GM23338 (cell line): ENCODE results near the gene ZDHHC5. TPM values are rescaled to one million over a fixed set of nuclear protein-coding genes. Genes with fewer than 3 reads are reported as not detected.

ENCODE experiments used
- ATAC-seq: fragments of 200-7000 bp; cut with Tn5 transposase; 3 replicates; pipeline ENCODE4 v1.9.1; 2020
- DNase-seq: peaks from one replicate; pipeline ENCODE4 v3.0.0-alpha.2; 2015; ENCODE audit warnings: low spot score
- H2AFZ ChIP-seq: fragments of 200-600 bp; sonication (generic); 2 replicates; pipeline ENCODE4 v1.8.0; 2016; ENCODE audit warnings: antibody characterized with exemption, mild to moderate bottlenecking, moderate library complexity
- H3F3A ChIP-seq: fragments of 200-600 bp; sonication (generic); replicated peaks from 2 replicates; pipeline ENCODE4 v1.8.0; 2017; ENCODE audit warnings: antibody characterized with exemption, mixed run types, low read depth
- H3K27ac ChIP-seq: fragments of 200-600 bp; sonication (generic); 2 replicates; pipeline ENCODE4 v1.6.1; 2016; ENCODE audit warnings: low read depth
- H3K27me3 ChIP-seq: fragments of 200-600 bp; sonication (generic); 2 replicates; pipeline ENCODE4 v1.8.0; 2016; ENCODE audit warnings: mild to moderate bottlenecking, mixed run types, moderate library complexity; ENCODE audit not compliant: insufficient read depth
- H3K36me3 ChIP-seq: fragments of 200-600 bp; sonication (generic); 2 replicates; pipeline ENCODE4 v1.8.0; 2016; ENCODE audit warnings: mild to moderate bottlenecking; ENCODE audit not compliant: insufficient read depth
- H3K4me1 ChIP-seq: fragments of 200-600 bp; sonication (generic); 2 replicates; pipeline ENCODE4 v1.8.0; 2016; ENCODE audit warnings: mild to moderate bottlenecking, moderate library complexity; ENCODE audit not compliant: insufficient read depth
- H3K4me2 ChIP-seq: fragments of 200-600 bp; sonication (generic); 2 replicates; pipeline ENCODE4 v1.7.1; 2017; ENCODE audit warnings: mixed run types
- H3K4me3 ChIP-seq: fragments of 200-600 bp; sonication (generic); 2 replicates; pipeline ENCODE4 v1.6.1; 2016; ENCODE audit warnings: mixed run types
- H3K79me2 ChIP-seq: fragments of 200-600 bp; sonication (generic); replicated peaks from 2 replicates; pipeline ENCODE4 v1.8.0; 2017; ENCODE audit warnings: mild to moderate bottlenecking; ENCODE audit not compliant: insufficient read depth
- H3K9me2 ChIP-seq: fragments of 200-600 bp; sonication (generic); 2 replicates; pipeline ENCODE4 v1.8.0; 2017; ENCODE audit not compliant: insufficient read depth
- H4K20me1 ChIP-seq: fragments of 200-600 bp; sonication (generic); replicated peaks from 2 replicates; pipeline ENCODE4 v1.8.0; 2017; ENCODE audit warnings: mild to moderate bottlenecking; ENCODE audit not compliant: insufficient read depth
- H3K27ac Mint-ChIP-seq: 2 replicates; pipeline ENCODE4 v1.8.0; 2020; ENCODE audit warnings: inconsistent platforms, mild to moderate bottlenecking, moderate library complexity, mixed read lengths
- H3K27me3 Mint-ChIP-seq: 3 replicates; pipeline ENCODE4 v1.8.0; 2022; ENCODE audit warnings: low read depth, mild to moderate bottlenecking, moderate library complexity, mixed read lengths, inconsistent platforms; ENCODE audit not compliant: insufficient read depth, poor library complexity
- H3K36me3 Mint-ChIP-seq: 3 replicates; pipeline ENCODE4 v1.8.0; 2021; ENCODE audit warnings: low read depth, mild to moderate bottlenecking, inconsistent platforms, moderate library complexity, mixed read lengths
- H3K4me1 Mint-ChIP-seq: 3 replicates; pipeline ENCODE4 v1.8.0; 2020; ENCODE audit warnings: mild to moderate bottlenecking, inconsistent platforms, mixed read lengths
- H3K4me3 Mint-ChIP-seq: 3 replicates; pipeline ENCODE4 v1.8.0; 2021; ENCODE audit warnings: moderate library complexity, mild to moderate bottlenecking, inconsistent platforms, mixed read lengths
- H3K9me3 Mint-ChIP-seq: 3 replicates; pipeline ENCODE4 v1.8.0; 2020; ENCODE audit warnings: moderate library complexity, mild to moderate bottlenecking, inconsistent platforms, mixed read lengths
- CTCF ChIP-seq, 2 experiments: fragments of 200-600 bp in 1 of 2; sonication (generic) in 1 of 2; conservative IDR thresholded peaks; 2 replicates each; pipeline versions ENCODE4 v1.5.1 to v1.6.1; 2016 to 2017; ENCODE audit warnings: antibody characterized with exemption in 2 of 2, low read depth in 2 of 2, mild to moderate bottlenecking in 2 of 2, moderate library complexity in 1 of 2
- EZH2 ChIP-seq: fragments of 200-600 bp; sonication (generic); IDR thresholded peaks from one replicate; pipeline ENCODE4 v1.8.0; 2017; ENCODE audit warnings: antibody characterized with exemption, mild to moderate bottlenecking, low read depth; ENCODE audit not compliant: unreplicated experiment
- EZH2phosphoT487 ChIP-seq: fragments of 200-600 bp; sonication (generic); IDR thresholded peaks from one replicate; pipeline ENCODE4 v1.8.1; 2018; ENCODE audit warnings: antibody characterized with exemption; ENCODE audit not compliant: unreplicated experiment
- POLR2AphosphoS5 ChIP-seq: IDR thresholded peaks from 2 replicates; pipeline ENCODE4 v1.6.1; 2016; ENCODE audit warnings: antibody characterized with exemption, low read depth
- REST ChIP-seq: IDR thresholded peaks from one replicate; pipeline ENCODE4 v1.6.1; 2018; ENCODE audit warnings: antibody characterized with exemption; ENCODE audit not compliant: unreplicated experiment
- microRNA counts: library from miRNA; unstranded; fragments of <30 nt; microRNA quantifications from one replicate; lab custom pipeline; 2017
- microRNA-seq: library from miRNA; unstranded; fragments of <30 nt; microRNA quantifications from one replicate; pipeline ENCODE4, GENCODE V29; 2017
- polyA plus RNA-seq: library from polyadenylated mRNA; unstranded; fragments of >200 nt; fragmentation: Nextera tagmentation; extraction: Ambion mirVana; gene quantifications from 2 replicates; pipeline ENCODE4 v1.2.1, GENCODE V29; 2016
- small RNA-seq: library from RNA; depleted of rRNA; stranded (forward); fragments of <200 nt; gene quantifications from one replicate; pipeline ENCODE3, GENCODE V24; 2014; ENCODE audit warnings: low replicate concordance
- total RNA-seq: library from RNA; depleted of rRNA; stranded (reverse); fragments of >200 nt; shearing (Covaris generic); gene quantifications from 2 replicates; pipeline ENCODE4 v1.2.3, GENCODE V29; 2014; rRNA removed

ZDHHC5 gene
- total and polyA plus RNA-seq, 2 experiments from 2014 or later: 16.9 to 42.3 TPM

- Histone ChIP-seq H3K4me3 (no peak overlapping the region), H3K79me2 (peaks cover 21% of the 10 kb centered on the region), H3K9me2 (no peaks in the 10 kb centered on the region), H4K20me1 (no peaks in the 10 kb centered on the region), H3K27ac (0 out of 2 replicates have a peak overlapping the region, but pooled peaks have one; percentile 19), H3K4me2 (no peak overlapping the region), H3K4me1 (peaks cover 9% of the 10 kb centered on the region), H2AFZ (no peak overlapping the region), H3K27me3 (no peaks in the 10 kb centered on the region), H3F3A (peaks cover 20% of the 10 kb centered on the region; the same call in 1 of the 2 replicates), H3K36me3 (peaks cover 14% of the 10 kb centered on the region)
- Mint-ChIP-seq H3K36me3 (peaks cover 42% of the 10 kb centered on the region), H3K4me3 (no peak overlapping the region), H3K9me3 (no peaks in the 10 kb centered on the region), H3K27ac (peak overlapping the region; percentile 37; the same call in 1 of the 2 replicates), H3K27me3 (peaks cover 20% of the 10 kb centered on the region), H3K4me1 (peaks cover 15% of the 10 kb centered on the region)
- DNase-seq (no peak), ATAC-seq (no peak)
- TF ChIP-seq REST: no peak
These were observed 77.3 kb downstream of the ZDHHC5 start for GRCh38 chr11:57745206-57745605.

- Histone ChIP-seq H3K27me3 (no peaks in the 10 kb centered on the region), H3K4me1 (peaks cover 5% of the 10 kb centered on the region), H3K79me2 (peaks cover 18% of the 10 kb centered on the region), H4K20me1 (no peaks in the 10 kb centered on the region), H3K9me2 (no peaks in the 10 kb centered on the region), H3K4me3 (no peak overlapping the region), H3K4me2 (no peak overlapping the region), H3K36me3 (peaks cover 14% of the 10 kb centered on the region), H3K27ac (0 out of 2 replicates have a peak overlapping the region, but pooled peaks have one; percentile 15), H3F3A (peaks cover 12% of the 10 kb centered on the region; the same call in 1 of the 2 replicates), H2AFZ (no peak overlapping the region)
- no peaks in the 10 kb centered on the region for H3K9me3 Mint-ChIP-seq
- ATAC-seq (no peak), DNase-seq (no peak)
- H3K4me3 Mint-ChIP-seq: no peak overlapping the region; the same call in 2 of the 3 replicates
- peaks cover 35% of the 10 kb centered on the region for H3K36me3 Mint-ChIP-seq
- H3K4me1 Mint-ChIP-seq: peaks cover 15% of the 10 kb centered on the region
- H3K27me3 Mint-ChIP-seq: peaks cover 11% of the 10 kb centered on the region
- H3K27ac Mint-ChIP-seq: peak overlapping the region; percentile 39; the same call in 1 of the 2 replicates
- TF ChIP-seq EZH2phosphoT487 (no peak), CTCF (conservative IDR thresholded peaks at IDR 0.05; ENCODE audit: low read depth in 2 of 2) (no peak), POLR2AphosphoS5 (no peak), EZH2 (no peak)
These were observed 79.0 kb downstream of the ZDHHC5 start for GRCh38 chr11:57746920-57747319.

MicroRNAs within 50 kb of the gene (microRNA counts, 767-probe panel; counts per million panel counts)
- 14,519 counts per million, percentile 94 among the panel's probes with 10 or more counts for microRNA hsa-miR-130a-3p (lab: Ali Mortazavi, UCI)

Small RNA genes within 50 kb of the gene (microRNA-seq; reads per million reads assigned to microRNA genes)
- gene MIR130A: 8,104 reads per million, percentile 98 among the genes with 10 or more reads in this experiment

Small RNA genes within 50 kb of the gene (small RNA-seq; reads per million reads assigned to genes)
- gene MIR130A (175 reads per million, percentile 99 among the genes with 10 or more reads in this experiment), gene TMX2-CTNND1 (not detected)

Other genes with a start within 250 kb of the ZDHHC5 start
- 23.7 and 24.8 TPM in 2 replicates for gene SLC43A3, start 241.0 kb upstream of the ZDHHC5 start, total RNA-seq
- 11.5 and 14.3 TPM in 2 replicates for gene SLC43A3, start 241.0 kb upstream of the ZDHHC5 start, polyA plus RNA-seq
- 15.9 and 16.1 TPM in 2 replicates for gene RTN4RL2, start 207.6 kb upstream of the ZDHHC5 start, total RNA-seq
- 13.1 and 13.9 TPM in 2 replicates for gene RTN4RL2, start 207.6 kb upstream of the ZDHHC5 start, polyA plus RNA-seq
- 49.7 and 49.8 TPM in 2 replicates for gene SLC43A1, start 152.4 kb upstream of the ZDHHC5 start, total RNA-seq
- 19.6 and 19.7 TPM in 2 replicates for gene SLC43A1, start 152.4 kb upstream of the ZDHHC5 start, polyA plus RNA-seq
- 59.1 and 75.8 TPM in 2 replicates for gene TIMM10, start 137.4 kb upstream of the ZDHHC5 start, total RNA-seq
- gene TIMM10, start 137.4 kb upstream of the ZDHHC5 start, polyA plus RNA-seq: 193 and 194 TPM in 2 replicates
- 0.31 TPM in 1 of 2 replicates, not detected in the other for gene SMTNL1, start 130.5 kb upstream of the ZDHHC5 start, total RNA-seq
- 0.14 and 0.70 TPM in 2 replicates for gene SMTNL1, start 130.5 kb upstream of the ZDHHC5 start, polyA plus RNA-seq
- gene UBE2L6, start 100.4 kb upstream of the ZDHHC5 start, total RNA-seq: 42.2 and 52.0 TPM in 2 replicates
- 46.0 and 46.5 TPM in 2 replicates for gene UBE2L6, start 100.4 kb upstream of the ZDHHC5 start, polyA plus RNA-seq
- gene SERPING1, start 70.4 kb upstream of the ZDHHC5 start, total RNA-seq: 40.8 and 42.3 TPM in 2 replicates
- 49.8 and 54.7 TPM in 2 replicates for gene SERPING1, start 70.4 kb upstream of the ZDHHC5 start, polyA plus RNA-seq
- gene YPEL4, start 18.2 kb upstream of the ZDHHC5 start, total RNA-seq: 0.82 TPM in 1 of 2 replicates, not detected in the other
- gene YPEL4, start 18.2 kb upstream of the ZDHHC5 start, polyA plus RNA-seq: 1.1 and 1.2 TPM in 2 replicates
- gene CLP1, start 10.4 kb upstream of the ZDHHC5 start, total RNA-seq: 25.2 and 25.4 TPM in 2 replicates
- 14.4 and 16.8 TPM in 2 replicates for gene CLP1, start 10.4 kb upstream of the ZDHHC5 start, polyA plus RNA-seq
- 15.2 and 17.7 TPM in 2 replicates for gene MED19, start 44.1 kb downstream of the ZDHHC5 start, total RNA-seq
- 64.2 and 64.9 TPM in 2 replicates for gene MED19, start 44.1 kb downstream of the ZDHHC5 start, polyA plus RNA-seq
- 61.1 and 69.3 TPM in 2 replicates for gene TMX2, start 44.5 kb downstream of the ZDHHC5 start, total RNA-seq
- 56.0 and 59.2 TPM in 2 replicates for gene TMX2, start 44.5 kb downstream of the ZDHHC5 start, polyA plus RNA-seq
- gene SELENOH, start 73.4 kb downstream of the ZDHHC5 start, total RNA-seq: 282 and 311 TPM in 2 replicates
- gene SELENOH, start 73.4 kb downstream of the ZDHHC5 start, polyA plus RNA-seq: 363 and 379 TPM in 2 replicates
- gene BTBD18, start 83.7 kb downstream of the ZDHHC5 start, total RNA-seq: 0.08 TPM in 1 of 2 replicates, not detected in the other
- 0.29 and 0.31 TPM in 2 replicates for gene BTBD18, start 83.7 kb downstream of the ZDHHC5 start, polyA plus RNA-seq
- 136 and 148 TPM in 2 replicates for gene CTNND1, start 93.7 kb downstream of the ZDHHC5 start, total RNA-seq
- gene CTNND1, start 93.7 kb downstream of the ZDHHC5 start, polyA plus RNA-seq: 37.0 and 39.1 TPM in 2 replicates